ENCODE measurements around the gene ECSCR. TPM values are rescaled to one million over a fixed set of nuclear protein-coding genes. Genes with fewer than 3 reads are reported as not detected.

Gene ECSCR
- total RNA-seq, 1 donor from 2014 or later, result not detected

DNA sequence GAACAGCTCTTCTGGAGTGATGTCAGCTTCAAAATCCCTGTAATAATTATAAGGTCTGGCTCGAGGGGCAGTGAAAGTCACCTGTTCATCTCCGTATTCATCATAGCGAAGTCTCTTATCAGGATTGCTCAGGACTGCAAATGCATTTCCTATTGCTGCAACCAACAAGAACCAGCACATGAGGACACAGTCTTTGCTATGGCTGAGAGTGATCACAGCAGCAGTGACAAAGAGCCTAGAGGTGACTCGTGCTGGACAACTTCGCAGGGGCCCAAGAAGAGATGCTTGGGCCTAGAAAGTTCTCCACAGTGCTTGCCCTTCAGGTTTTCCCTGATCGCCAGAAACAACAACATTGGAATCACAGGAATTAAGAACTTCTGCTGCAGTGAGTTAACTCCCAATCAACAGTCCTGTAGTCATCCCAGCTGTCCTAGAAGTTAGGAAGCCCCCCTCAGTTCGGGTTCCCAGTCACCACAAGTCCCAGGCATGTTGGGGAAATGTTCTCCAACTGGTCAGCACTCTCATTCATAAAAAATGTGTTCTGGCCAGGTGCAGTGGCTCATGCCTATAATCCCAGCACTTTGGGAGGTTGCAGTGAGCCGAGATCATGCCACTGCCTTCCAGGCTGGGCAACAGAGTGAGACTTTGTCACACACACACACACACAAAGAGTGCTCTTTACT lies 36.2 kb downstream of the ECSCR start:
- DNase-seq (no peak), ATAC-seq (ENCODE audit: low read depth) (no peak)
- Mint-ChIP-seq H3K27me3 (no peaks in the 10 kb centered on the region), H3K4me1 (peaks cover 5% of the 10 kb centered on the region), H3K4me3 (no peak overlapping the region), H3K9me3 (no peaks in the 10 kb centered on the region), H3K27ac (no peak overlapping the region), H3K36me3 (ENCODE audit: low read depth) (peaks cover 36% of the 10 kb centered on the region)
- TF ChIP-seq, protein P1, sequence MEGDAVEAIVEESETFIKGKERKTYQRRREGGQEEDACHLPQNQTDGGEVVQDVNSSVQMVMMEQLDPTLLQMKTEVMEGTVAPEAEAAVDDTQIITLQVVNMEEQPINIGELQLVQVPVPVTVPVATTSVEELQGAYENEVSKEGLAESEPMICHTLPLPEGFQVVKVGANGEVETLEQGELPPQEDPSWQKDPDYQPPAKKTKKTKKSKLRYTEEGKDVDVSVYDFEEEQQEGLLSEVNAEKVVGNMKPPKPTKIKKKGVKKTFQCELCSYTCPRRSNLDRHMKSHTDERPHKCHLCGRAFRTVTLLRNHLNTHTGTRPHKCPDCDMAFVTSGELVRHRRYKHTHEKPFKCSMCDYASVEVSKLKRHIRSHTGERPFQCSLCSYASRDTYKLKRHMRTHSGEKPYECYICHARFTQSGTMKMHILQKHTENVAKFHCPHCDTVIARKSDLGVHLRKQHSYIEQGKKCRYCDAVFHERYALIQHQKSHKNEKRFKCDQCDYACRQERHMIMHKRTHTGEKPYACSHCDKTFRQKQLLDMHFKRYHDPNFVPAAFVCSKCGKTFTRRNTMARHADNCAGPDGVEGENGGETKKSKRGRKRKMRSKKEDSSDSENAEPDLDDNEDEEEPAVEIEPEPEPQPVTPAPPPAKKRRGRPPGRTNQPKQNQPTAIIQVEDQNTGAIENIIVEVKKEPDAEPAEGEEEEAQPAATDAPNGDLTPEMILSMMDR (IDR thresholded peaks at IDR 0.05), result no peak
- POLR2A ChIA-PET, result interaction anchor here (1.0 kb wide), 1 partner anchor 129 kb away, joined by 3 read pairs; no protein-coding TSS in a partner anchor
- intact Hi-C loops (cut with micrococcal nuclease), result no loop called here
- CTCF ChIA-PET, result interaction anchor here (8.6 kb wide), 1 partner anchor 89 kb away, joined by 131 read pairs; no protein-coding TSS in a partner anchor

DNA sequence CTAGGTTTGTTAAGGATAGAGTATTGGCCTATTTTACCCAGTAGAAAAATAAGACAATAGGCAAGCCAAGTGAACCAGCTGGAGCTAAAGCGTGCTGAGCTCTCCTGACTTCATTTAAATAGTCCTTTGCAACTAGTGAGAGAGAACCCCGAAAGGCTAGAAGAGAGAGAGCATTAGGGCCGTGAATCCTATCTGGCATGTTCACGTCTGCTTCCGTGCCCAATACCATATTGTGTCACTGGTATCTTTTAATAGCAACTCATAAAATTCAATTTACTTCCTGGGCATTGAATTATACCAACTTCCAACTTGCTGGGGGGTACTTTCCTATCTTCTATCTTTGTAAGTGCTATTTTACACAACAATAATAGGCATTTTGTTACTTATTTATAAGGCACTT lies 37.0 kb downstream of the ECSCR start:
- POLR2A ChIA-PET, result interaction anchor here (1.0 kb wide), 1 partner anchor 128 kb away, joined by 3 read pairs; no protein-coding TSS in a partner anchor
- Mint-ChIP-seq H3K27me3 (no peaks in the 10 kb centered on the region), H3K4me1 (peaks cover 5% of the 10 kb centered on the region), H3K9me3 (no peaks in the 10 kb centered on the region), H3K36me3 (ENCODE audit: low read depth) (peaks cover 36% of the 10 kb centered on the region), H3K4me3 (no peak overlapping the region), H3K27ac (no peak overlapping the region)
- intact Hi-C loops (cut with micrococcal nuclease), result no loop called here
- TF ChIP-seq, protein P1 (IDR thresholded peaks at IDR 0.05), result no peak
- DNase-seq (no peak), ATAC-seq (ENCODE audit: low read depth) (no peak)
- CTCF ChIA-PET, result interaction anchor here (8.6 kb wide), 1 partner anchor 90 kb away, joined by 131 read pairs; no protein-coding TSS in a partner anchor

DNA sequence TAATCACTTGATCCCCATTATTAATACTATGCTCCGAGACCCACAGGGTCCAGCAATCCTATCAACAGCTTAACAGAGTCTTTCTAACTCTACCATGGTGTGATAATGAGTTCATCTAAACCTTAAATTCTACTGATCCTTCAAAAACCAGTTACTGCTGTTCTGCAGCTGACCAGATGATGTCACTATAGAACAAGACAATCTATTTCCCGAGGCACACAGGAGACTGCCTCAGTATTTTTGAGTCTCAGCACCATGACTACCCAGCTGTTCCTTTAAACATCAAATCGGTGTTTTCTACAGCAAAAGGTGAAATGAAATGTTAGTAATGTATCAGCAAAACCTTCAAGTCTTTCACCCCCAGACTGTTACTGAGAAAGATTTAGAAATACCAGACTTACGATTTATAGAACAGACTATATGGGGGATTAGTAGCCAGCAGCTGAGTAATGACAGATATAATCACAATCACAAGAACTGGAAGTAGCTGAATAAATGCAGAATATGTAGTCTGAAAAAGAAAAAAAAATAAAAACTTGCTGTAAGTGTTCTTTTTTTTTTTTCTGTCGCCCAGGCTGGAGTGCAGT lies 40.1 kb downstream of the ECSCR start:
- ATAC-seq (ENCODE audit: low read depth), result peak; percentile 99

DNA sequence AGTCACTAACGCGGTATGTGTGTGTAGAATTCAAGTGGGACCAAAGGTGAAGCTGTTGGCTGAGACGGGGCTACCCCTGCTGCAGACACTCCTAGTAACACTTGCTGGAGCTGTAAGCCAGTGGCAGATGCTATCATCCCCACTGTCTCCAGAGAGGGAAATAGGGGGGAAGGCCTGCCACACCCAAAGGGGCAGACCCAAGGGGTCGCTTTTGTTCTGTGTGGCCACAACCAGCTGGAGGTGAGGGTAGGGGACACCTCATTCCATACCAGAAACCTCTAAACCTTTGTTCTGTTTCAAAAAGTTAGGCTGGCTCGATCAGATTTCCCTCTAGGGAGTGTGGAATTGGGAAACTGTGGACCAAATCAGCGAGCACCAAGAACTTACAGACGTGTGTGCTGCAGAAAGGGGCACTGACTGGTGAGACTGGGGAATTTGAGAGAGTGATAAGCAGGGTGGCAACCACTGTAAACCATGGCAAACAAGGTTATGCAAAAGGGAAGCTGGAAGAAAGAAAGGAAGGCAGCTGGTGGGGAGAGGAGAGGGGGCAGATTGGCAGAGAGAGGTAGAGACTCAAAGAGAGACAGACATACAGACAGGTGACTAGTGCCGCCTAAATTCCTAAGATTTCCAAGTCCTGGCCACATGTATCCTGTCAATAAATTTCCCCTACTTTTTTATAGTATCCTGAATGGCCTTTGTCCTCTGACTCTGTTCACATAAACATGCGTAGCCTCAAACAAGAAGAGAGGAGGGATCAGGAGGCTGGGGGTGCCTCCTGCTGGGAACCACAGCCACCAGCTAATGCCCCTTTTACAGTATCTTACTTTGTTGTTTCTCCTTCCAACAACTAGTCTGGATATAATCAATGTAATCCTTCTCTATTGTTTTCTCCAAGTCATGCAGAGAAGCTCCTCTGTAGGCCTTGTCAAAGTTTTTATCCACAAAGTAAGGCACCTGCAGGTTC lies 43.0 kb downstream of the ECSCR start:
- Mint-ChIP-seq H3K4me1 (peaks cover 5% of the 10 kb centered on the region), H3K27me3 (no peaks in the 10 kb centered on the region), H3K27ac (no peak overlapping the region), H3K9me3 (no peaks in the 10 kb centered on the region), H3K4me3 (no peak overlapping the region), H3K36me3 (ENCODE audit: low read depth) (peaks cover 28% of the 10 kb centered on the region)
- TF ChIP-seq, protein P1 (IDR thresholded peaks at IDR 0.05), result no peak
- ChIA-PET POLR2A (no interaction called here), CTCF (interaction anchor here (0.9 to 8.6 kb wide), 4 partner anchors 10 to 216 kb away, joined by 3 to 131 read pairs (median 5); no protein-coding TSS in a partner anchor)
- no peak for DNase-seq
- no peak for ATAC-seq (ENCODE audit: low read depth)
- intact Hi-C loops (cut with micrococcal nuclease), result loop anchor here (5.0 kb wide), 1 partner anchor 193 kb away; no protein-coding TSS in a partner anchor

More for the DNA sequence above, 40.1 kb downstream of the ECSCR start:
- Mint-ChIP-seq H3K4me1 (peaks cover 5% of the 10 kb centered on the region), H3K9me3 (no peaks in the 10 kb centered on the region), H3K36me3 (ENCODE audit: low read depth) (peaks cover 39% of the 10 kb centered on the region), H3K27ac (no peak overlapping the region), H3K27me3 (no peaks in the 10 kb centered on the region), H3K4me3 (no peak overlapping the region)
- CTCF ChIA-PET, result interaction anchor here (0.6 to 8.6 kb wide), 25 partner anchors 13 to 547 kb away, joined by 3 to 131 read pairs (median 4); partner anchors contain the start of genes DNAJC18 and PAIP2
- TF ChIP-seq, protein P1 (IDR thresholded peaks at IDR 0.05), result no peak
- intact Hi-C loops (cut with micrococcal nuclease), result loop anchor here (1.0 to 5.0 kb wide), 9 partner anchors 15 to 442 kb away; no protein-coding TSS in a partner anchor
- POLR2A ChIA-PET, result interaction anchor here (0.6 to 1.6 kb wide), 4 partner anchors 17 to 142 kb away, joined by 3 to 5 read pairs (median 4); partner anchors contain the start of gene DNAJC18
- no peak for DNase-seq
